Measurements from ENCODE around the gene GPR137C.
"Not testable (repeated sequence)": the region's sequence is repeated elsewhere in the genome, so short reads cannot be mapped to it uniquely, and the experiment has no call there.

The GPR137C gene

DNA sequence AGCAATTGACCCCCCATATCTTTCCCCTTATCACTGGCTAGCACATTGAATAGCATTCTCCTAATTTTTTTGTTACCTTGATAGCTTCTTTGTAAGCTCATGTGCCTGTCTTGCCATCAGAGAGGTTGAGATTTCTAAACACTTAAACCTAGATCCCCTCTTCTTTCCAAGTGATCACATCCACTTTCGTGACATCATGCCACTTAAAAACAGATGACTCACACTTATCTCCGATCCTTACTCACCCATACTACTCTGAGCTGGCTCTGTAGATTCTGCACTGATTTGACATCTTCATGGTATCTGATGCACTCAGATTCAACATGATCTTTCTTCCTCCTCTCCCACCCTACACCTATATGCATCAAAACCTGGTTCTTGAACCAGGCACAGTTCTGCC lies 10.5 kb downstream of the GPR137C start:
- no peak for DNase-seq (ENCODE audit: low spot score)

DNA sequence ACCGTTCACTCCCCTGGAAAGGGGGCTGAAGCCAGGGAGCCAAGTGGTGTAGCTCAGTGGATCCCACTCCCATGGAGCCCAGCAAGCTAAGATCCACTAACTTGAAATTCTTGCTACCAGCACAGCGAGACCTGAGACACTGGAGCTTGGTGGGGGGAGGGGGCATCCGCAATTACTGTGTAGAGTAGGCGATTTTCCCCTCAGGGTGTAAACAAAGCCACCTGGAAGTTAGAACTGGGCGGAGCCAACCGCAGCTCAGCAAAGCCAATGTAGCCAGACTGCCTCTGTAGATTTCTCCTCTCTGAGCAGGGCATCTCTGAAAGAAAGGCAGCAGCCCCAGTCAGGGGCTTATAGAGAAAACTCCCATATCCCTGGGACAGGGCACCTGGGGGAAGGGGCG lies 15.8 kb downstream of the GPR137C start:
- not testable (repeated sequence) for DNase-seq (ENCODE audit: low spot score)

DNA sequence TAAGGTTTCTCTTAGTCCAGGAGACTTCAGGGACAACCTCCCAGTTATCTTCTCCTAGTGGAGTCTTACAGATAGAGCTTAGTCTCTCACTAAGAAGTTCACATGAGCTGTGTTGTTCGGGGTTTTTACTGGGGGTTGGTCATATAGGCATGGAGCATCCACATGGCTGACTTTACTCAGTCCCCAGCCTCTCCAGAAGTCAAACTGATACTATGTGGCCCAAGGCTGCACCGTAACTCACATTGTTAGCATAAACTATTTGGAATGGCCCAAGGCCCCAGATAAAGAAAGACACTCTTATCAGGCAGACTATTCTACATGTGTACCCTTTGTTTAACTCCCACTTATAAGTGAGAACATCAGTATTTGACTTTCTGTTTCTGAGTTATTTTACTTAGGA lies 23.2 kb downstream of the GPR137C start:
- DNase-seq (ENCODE audit: low spot score) = no peak

DNA sequence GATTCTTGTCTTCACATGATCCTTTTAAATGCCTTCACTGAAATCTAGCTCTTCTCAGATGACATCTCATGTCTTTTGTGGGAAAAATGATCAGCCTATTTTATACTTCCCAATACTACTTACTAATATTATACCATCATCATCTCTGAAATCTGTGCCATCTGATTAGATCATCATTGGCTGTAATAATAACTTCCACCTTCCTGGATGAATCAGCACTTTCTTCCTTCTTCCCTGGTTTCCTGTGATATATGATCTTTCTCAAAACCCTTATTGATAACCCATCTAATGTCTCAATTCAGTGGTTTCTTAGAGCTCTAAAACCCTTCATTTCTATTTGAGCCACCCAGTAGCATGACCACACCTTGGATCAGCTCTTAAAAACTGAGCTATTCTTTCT lies 30.9 kb downstream of the GPR137C start:
- DNase-seq (ENCODE audit: low spot score) = no peak

DNA sequence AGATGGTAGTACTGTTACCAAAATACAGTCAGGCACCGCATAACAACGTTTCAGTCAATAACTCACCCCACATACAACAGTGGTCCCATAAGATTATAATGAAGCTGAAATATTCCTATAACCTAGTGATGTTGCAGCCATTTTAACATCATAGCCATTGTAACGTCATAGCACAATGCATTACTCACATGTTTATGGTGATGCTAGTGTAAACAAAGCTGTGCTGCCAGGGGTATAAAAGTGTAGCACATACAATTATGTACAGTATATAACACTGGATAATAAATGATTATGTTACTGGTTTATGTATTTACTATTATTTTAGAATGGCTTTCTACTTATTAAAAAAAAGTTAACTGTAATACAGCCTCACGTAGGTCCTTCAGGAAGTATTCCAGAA lies 37.0 kb downstream of the GPR137C start:
- DNase-seq (ENCODE audit: low spot score) = no peak

DNA sequence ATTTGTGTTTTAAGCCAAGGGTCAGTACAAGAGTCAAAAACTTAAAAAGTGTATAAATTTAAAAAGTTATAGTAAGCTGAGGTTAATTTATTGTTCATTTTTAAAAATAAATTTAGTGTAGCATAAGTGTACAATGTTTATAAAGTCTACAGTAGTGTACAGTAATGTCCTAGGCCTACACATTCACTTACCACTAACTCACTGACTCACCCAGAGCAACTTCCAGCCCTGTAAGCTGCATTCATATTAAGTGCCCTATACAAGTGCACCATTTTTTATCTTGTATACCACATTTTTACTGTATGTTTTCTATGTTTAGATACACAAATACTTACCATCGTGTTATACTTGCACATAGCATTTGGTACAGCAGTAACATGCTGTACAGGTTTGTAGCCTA lies 37.7 kb downstream of the GPR137C start:
- no peak for DNase-seq (ENCODE audit: low spot score)

DNA sequence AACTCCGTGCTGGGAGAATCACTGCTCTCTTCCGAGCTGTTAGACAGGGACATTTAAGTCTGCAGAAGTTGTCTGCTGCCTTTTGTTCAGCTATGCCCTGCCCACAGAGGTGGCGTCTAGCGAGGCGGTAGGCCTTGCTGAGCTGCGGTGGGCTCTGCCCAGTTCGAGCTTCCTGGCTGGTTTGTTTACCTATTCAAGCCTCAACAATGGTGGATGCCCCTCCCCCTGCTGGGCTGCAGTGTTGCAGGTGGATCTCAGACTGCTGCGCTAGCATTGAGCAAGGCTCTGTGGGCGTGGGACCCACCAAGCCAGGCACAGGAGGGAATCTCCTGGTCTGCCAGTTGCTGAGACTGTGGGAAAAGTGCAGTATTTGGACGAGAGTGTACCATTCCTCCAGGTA lies 43.7 kb downstream of the GPR137C start:
- peak; percentile 44 for DNase-seq (ENCODE audit: low spot score)

DNA sequence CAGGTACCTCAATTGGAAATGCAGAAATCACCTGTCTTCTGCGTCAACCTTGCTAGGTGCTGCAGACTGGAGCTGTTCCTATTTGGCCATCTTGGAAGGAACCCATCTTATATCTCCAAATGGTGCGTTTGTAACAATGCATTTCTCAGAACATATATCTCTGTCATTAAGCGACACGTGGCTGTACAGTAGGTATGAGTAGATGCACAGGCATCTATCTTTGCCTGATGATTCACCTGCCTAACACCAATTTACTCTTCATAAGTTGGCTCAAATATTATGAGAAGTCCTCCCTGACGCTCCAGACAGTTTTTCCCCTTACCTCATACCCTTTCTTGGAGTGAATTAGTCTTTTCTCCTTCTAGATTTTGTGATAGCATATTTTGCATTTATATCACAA lies 44.2 kb downstream of the GPR137C start:
- no peak for DNase-seq (ENCODE audit: low spot score)

DNA sequence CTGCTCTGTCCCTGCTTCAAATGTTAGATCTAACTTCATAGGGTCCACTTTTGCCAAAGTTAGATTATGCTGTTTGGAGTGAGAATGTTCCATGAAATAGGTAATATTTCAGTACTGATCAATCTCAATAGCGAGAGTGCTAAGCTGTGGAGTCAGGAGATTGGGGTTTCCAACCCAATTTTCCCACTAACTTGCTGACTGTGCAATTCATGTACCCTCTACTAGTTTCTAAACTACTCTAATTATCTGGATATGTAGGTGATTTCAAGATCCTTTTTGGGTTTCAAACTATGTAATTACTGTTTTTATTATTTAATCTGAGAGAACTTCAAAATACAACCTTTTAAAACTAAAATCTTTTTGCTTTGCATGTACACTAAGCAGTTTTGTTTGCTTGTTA lies 45.9 kb downstream of the GPR137C start:
- DNase-seq (ENCODE audit: low spot score) = no peak

DNA sequence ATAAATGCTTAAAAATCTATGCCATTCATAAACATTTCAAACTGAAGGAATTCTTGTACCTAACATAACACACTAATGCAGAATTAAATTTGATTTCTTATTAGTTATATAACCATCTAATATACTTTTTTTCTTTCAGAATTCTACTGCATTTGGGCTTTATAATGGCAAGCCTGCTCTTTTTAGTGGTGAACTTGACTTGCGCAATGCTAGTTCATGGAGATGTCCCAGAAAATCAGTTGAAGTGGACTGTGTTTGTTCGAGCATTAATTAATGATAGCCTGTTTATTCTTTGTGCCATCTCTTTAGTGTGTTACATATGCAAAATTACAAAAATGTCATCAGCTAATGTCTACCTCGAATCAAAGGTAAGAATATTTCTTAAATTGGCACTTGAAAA lies 47.3 kb downstream of the GPR137C start:
- DNase-seq (ENCODE audit: low spot score) = no peak

DNA sequence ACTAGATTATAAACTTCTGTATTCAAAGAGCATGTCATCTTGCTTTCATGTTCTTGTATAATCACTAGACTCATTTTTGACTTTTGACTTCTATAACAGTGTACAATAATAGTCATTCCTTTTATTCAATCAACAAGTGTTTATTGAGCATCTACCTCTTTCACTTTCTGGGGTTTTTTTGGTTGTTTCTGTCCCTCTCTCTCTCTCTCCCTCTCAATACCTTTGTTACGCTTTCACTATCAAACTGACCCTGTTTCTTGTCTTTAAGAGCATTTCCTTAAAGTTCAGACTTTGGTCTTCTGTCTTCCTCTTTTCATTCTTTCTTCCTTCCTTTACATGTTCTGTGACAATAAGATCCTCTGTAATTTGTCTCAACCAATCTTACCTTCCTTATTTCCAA lies 49.5 kb downstream of the GPR137C start:
- no peak for DNase-seq (ENCODE audit: low spot score)

DNA sequence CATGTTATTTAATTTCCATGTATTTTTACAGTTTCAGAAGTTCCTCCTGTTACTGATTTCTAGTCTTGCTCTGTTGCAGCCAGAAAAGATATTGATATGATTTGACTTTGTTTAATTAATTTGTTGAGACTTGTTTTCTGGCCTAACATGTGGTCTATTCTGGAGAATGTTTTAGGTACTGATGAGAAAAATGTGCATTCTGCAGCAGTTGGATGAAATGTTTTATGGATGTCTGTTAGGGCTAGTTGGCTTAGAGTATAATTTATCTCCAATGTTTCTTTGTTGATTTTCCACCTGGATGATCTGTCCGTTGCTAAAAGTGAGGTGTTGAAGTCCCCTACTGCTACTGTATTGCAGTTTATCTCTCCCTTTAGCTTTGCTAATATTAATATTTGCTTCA lies 54.4 kb downstream of the GPR137C start:
- DNase-seq (ENCODE audit: low spot score) = no peak

DNA sequence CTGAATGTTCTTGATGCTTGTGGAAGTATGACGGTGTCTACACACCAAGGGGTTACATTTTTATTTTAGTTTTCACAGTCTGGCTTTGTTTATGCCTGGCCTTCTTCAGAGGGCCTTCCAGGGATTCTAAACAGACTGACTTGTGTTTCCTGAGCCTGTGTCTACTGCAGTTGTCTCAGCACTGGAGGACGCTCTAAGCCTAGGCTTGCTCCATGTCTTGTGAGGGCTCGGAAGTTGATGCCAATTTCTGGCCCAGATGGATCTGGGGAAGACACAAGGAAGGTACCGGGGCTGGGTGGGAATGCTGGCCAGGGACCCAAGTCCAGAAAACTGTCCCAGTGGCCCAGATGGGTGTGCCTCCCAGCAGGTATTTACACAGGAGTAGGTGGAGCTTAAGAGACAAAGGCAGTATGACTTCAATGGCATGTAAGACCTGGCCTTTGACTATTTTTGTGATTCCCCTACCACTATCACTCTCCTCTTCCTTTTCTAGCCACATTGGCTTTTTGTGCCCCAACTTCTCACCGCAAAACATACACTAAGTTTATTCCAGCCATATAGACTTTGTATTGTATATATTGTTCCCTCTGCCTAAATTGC lies 56.9 kb downstream of the GPR137C start:
- DNase-seq (ENCODE audit: low spot score) = no peak

DNA sequence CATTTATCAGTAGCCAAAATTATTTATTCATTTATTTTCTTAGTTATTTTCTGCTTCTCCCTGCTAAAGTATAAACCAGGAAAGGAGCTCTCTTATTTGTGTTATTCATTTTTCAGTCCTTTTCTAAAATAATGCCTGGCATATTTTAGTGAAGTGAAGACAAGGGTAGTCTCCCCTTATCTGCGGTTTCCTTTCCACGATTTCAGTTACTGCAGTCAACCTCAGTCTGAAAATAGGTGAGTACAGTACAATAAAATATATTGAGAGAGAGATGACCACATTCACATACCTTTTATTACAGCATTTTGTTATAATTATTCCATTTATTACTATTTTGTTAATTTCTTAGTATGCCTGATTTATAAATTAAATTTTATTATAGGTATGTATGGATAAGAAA lies 57.6 kb downstream of the GPR137C start:
- DNase-seq (ENCODE audit: low spot score) = no peak

DNA sequence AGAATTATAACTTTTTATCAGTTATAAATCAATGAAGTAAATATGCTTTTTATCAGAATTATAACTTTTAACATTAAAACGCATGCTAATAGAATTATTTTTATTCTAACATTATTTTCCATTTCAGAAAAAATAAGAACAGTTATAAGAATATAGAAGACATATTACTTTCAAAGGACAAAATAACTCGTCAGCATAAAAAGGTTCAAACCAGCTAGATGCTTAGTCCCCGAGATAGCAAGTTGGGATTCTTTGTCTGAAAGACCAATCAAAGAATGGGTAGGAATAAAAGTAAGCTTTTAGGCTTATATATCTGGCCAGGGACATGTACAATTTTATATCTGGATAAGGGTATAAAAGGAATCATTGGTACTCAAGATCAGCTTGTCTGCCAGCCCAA lies 66.0 kb downstream of the GPR137C start:
- DNase-seq (ENCODE audit: low spot score) = no peak

DNA sequence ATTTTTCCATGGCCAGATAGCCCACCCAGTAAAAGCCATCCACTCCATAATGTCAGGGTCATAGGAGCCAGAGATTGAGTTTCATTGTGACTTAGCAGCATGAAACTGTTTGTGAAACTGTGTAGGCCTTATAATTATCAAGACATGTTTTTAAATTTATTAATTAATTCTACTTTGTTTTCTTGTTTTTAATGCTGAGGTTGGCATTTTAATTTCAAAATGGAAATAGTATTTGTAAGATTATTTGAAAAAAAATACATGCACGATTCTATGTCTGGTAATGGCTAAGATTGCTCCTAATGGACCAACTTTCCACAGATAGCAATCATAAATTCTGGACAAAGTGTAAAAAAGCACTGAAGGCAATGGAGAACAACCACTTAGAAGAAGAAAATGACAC lies 67.1 kb downstream of the GPR137C start:
- DNase-seq (ENCODE audit: low spot score) = no peak

DNA sequence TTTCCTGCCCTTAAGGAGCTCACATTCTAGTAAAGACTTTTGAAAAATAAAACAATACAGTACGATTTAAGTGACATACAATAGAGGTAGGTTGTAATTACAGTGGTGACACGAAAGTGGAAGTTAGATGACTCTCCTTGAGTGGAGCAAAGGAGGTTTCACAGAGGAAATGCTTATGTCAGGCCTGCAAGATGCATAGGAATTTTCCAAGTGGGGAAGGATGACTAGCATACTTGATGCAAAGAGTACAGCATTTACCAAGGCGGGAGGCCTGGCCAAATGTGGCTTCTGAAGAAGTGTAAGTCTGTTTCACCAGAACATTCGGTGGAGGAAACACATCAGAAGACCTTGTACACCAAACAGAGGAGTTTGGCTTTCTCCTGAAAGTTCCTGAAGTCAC lies 87.5 kb downstream of the GPR137C start:
- no peak for DNase-seq (ENCODE audit: low spot score)

DNA sequence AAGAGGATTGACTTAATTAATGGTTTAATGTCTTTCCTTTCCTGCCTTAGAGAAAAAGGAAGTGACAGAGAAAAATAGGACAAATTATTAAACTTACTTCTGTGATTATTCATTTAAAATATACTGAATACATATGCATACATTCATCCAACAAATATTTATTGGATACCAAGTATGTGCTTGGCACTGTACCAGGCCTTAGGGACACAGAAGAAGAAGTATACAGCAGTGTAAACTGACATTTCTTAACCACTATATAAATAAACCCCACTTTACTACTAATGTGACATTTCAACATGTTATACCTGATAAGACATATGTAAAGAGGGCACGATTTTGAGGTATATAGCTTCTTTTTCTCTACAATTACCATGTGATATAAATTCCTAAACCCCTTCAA lies 89.1 kb downstream of the GPR137C start:
- no peak for DNase-seq (ENCODE audit: low spot score)

DNA sequence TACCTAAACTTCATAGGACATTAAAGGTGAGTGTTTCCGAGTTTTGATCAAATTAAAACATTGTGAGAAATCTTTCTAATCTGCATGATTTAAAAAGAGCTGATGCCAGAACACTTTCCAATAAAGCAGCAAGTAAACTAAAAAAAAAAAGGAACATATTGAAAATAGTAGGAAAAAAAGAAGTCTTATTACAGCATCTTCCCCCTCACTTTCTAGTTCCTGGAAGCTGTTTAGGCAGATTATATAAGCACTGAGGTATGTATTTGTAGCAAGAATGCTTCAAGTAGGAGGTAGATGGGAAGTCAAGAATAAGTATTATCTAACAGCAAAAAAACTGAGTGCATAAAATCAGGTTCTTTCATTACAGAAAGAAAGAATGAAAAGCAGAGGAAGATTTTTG lies 96.9 kb downstream of the GPR137C start:
- DNase-seq (ENCODE audit: low spot score) = no peak

DNA sequence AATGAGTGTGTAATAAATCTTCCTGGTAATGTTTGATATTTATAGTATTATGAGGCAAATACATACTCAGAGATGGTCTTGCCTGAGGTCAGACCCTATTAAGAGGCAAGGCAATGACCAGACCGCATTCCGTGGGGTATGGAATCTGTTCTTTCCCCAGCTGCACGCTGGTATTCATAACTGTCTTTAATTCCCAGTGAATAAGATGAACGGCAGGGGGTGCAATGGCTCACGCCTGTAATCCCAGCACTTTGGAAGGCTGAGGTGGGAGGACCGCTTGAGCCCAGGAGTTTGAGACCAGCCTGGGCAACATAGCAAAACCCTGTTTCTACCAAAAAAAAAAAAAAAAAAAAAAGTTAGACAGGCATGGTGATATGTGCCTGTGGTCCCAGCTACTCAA lies 98.1 kb downstream of the GPR137C start:
- no peak for DNase-seq (ENCODE audit: low spot score)

DNA sequence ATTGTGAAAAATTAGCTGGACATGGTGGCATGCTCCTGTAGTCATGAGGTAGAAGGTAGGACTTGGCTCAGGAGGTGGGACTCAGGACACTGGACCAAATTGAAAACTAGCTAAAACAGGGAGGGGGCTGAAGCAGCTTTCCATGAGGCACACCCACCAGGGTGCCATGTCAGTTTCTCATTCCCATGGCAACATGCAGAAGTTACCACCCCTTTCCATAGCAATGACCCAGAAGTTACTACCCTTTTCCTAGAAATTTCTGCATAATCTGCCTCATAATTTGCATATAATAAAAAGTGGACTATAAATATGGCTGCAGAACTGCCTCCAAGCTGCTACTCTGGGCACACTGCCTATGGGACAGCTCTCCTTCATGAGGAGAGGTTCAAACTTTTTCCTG lies 104.3 kb downstream of the GPR137C start:
- DNase-seq (ENCODE audit: low spot score) = no peak

DNA sequence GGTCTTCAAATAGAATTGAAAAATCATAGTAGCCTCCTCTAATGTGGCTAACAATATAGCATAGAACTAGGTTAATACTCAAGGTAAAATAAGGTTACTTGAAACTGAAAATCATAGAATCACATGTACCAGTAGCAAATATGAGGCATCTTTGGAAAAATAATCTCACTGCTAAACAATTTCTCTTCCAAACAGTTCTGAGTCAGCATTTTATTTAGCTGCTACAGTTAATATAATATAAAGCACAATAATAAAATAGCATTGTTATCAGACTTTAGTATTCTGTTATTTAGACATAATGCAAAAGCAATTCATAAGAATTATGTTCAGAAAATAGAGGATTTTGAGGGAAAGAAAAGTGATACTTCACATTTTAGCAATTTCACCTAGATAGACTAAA lies 107.7 kb downstream of the GPR137C start:
- DNase-seq (ENCODE audit: low spot score) = no peak

DNA sequence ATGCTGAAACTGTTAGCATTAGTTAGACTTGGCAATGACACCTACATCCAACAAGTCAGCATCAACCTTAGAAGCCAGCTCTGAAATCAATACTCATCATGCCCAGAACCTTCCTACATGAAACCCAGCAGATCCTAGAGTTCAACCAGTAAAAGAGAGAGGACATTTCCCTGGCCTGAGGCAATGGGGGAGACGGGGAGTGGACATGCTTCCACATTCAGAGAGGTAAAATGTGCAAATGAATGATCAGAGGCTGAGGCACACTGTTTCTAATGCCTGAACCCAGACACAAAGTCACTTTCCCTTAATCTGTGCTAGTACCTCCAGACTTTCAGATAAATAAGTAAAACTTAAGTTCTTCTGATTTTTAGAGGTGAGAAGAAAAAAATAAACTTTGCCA lies 108.2 kb downstream of the GPR137C start:
- DNase-seq (ENCODE audit: low spot score) = no peak

DNA sequence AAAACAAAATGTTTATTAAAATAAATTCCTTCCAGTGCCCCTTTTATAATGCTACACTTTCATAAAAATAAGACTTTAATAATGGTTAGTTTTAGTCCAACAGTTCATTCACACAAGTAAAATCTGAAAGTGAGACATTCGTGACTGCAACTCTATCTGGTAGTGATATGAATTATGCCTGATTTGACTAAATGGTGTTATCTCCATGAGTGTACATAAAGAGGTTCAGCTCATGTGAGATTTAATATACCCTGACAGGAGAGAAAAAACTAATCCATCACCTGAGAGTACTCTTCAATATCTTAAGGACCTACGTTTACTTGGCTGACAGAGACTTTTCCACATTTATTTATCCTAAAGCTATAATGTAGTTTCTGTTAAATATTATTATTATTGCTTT lies 108.7 kb downstream of the GPR137C start:
- DNase-seq (ENCODE audit: low spot score) = no peak

DNA sequence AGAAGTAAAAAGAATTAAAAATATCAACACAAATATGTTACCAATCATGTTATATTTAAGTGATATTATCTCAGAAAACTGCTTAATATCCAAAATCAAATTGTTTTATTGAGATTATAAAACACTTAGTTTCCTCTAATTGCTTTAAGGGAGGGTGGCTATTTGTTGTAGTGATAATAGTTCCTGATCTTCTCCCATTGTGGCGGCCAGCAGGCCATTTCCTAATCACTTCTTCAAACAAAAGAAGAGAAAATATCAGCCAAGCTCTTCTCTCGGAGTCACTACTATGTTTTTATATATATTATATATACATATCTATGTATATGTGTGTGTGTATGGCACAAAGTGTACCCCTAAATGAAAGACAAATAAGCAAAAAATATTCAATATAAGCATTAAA lies 111.2 kb downstream of the GPR137C start:
- DNase-seq (ENCODE audit: low spot score) = no peak
